Measurements from ENCODE around the gene DRC7. TPM values are rescaled to one million over a fixed set of nuclear protein-coding genes. Genes with fewer than 3 reads are reported as not detected.

The DRC7 gene
- total RNA-seq, 1 donor, result 0.63 TPM

DNA sequence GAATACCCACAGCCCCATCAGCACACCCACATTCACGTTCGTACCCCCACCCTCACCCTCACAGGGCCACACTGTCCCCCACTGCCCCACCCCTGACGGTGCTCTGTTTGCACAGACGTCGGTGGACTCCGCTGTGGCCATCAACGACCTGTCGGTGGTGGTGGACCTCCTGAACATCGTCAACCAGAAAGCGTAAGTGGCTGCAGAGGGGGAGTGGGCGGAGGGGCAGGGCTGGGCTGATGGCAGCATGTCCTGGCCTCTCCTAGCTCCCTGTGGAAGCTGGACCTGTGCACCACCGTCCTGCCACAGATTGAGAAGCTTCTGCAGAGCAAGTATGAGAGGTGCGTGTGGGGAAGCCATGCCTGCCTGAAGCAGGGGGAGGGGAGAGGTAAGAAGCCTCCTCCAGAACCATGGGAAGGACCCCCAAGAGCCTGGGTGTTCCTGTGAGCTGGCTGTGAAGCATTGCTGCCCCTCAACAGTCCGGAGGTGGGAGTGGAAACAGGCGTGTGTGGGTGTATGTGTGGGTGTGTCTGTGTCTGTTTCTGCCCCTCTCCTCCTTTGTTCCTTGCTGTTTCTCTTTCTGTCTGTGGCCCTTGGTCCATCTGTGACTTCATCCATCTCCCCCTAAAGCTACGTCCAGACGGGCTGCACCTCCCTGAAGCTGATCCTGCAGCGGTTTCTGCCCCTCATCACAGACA, 61.3 kb downstream of the DRC7 start:
- no peaks in the 10 kb centered on the region for H3K4me1 ChIP-seq (ENCODE audit: insufficient read depth, low read length)
- no peaks in the 10 kb centered on the region for H3K9me3 ChIP-seq (ENCODE audit: low read depth, low read length)
- H3K27me3 ChIP-seq (ENCODE audit: insufficient read depth, low read length), result no peaks in the 10 kb centered on the region
- no peak overlapping the region for H3K4me3 ChIP-seq (ENCODE audit: low read length)

DNA sequence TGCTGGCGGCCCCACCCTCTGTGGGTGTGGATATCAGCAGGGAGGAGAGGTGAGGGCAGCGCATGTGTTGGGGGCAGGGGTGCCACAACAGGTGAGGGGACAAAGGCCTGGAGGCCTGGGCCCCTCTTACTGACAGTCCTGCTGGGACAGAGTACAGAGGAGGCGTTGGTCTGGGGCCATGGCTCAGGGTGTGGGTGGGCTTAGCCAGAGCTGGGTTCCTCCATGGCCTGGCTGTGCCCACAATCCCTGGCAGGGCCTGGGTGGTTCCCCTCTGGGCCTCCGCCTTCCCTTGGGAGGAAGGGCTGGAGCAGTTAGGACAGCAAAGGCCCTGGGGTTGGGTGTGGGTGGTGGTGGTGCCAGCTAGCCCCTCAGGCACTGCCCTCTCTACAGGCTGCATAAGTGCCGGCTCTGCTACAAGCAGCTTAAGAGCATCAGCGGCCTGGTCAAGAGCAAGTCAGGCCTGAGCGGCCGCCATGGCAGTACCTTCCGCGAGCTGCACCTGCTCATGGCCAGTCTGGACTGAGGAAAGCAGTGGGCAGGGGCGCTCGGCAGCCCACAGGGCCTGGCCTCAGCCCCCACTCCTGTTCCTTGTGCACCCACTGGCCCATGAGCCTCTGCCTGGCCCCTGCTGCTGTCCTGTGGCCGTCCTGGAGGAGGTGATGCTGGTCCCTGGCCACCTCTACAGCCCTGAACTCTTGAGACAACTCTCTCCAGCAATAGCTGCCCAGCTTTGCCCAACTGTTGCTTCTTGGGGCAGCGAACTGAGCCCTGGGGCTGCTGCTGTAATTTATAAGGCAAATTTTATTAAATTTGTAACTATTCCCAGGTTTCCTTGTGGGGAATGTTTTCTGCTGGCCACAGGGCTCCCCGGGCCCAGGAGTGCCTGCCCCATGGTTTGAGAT, 62.1 kb downstream of the DRC7 start:
- no peaks in the 10 kb centered on the region for H3K27me3 ChIP-seq (ENCODE audit: insufficient read depth, low read length)
- H3K4me3 ChIP-seq (ENCODE audit: low read length), result no peak overlapping the region
- H3K4me1 ChIP-seq (ENCODE audit: insufficient read depth, low read length), result no peaks in the 10 kb centered on the region
- no peaks in the 10 kb centered on the region for H3K9me3 ChIP-seq (ENCODE audit: low read depth, low read length)

DNA sequence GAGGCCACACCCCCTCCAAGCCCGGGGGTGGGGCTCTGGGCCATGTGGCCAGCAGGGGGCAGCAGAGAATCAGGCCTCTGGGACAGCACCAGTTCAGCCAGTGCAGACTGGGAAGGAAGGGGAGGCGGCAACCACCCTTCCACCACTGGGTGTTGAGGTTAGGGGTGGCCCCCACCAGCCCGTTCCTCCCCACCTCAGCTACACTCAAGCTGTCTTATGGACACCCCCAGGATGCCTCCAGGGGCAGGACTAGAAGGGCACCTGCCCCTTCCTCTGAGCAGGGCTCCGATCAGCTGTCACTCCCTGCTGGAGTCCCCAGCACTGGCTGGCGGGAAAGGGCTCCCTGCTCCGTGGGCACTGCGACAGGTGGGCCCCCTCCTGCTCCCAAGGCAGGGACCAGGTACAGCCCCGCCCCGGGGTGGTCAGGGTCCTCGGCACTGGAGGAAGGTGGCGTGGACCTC, 62.8 kb downstream of the DRC7 start:
- Histone ChIP-seq H3K27me3 (ENCODE audit: insufficient read depth, low read length) (no peaks in the 10 kb centered on the region), H3K4me3 (ENCODE audit: low read length) (no peak overlapping the region), H3K4me1 (ENCODE audit: insufficient read depth, low read length) (no peaks in the 10 kb centered on the region), H3K9me3 (ENCODE audit: low read depth, low read length) (no peaks in the 10 kb centered on the region)

DNA sequence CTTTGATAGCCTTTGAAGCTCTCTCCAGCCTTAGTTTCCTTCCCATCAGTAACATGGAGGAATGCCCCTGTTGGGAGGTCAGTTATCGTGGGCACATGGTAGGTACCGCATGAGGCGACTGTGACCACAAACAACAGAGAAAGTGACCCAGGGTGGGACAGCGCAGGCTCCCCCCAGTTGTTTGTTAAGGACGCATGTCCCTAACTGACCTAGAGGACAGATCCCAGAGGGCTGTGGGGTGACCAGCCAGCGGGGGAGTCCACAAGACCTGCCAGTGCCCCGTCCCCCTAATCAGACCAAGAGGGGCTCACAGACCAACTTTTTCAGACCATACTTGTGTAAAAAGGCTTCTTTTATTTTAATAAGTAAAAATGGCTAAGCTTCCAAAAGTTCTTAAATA, 63.3 kb downstream of the DRC7 start:
- no peaks in the 10 kb centered on the region for H3K27me3 ChIP-seq (ENCODE audit: insufficient read depth, low read length)

DNA sequence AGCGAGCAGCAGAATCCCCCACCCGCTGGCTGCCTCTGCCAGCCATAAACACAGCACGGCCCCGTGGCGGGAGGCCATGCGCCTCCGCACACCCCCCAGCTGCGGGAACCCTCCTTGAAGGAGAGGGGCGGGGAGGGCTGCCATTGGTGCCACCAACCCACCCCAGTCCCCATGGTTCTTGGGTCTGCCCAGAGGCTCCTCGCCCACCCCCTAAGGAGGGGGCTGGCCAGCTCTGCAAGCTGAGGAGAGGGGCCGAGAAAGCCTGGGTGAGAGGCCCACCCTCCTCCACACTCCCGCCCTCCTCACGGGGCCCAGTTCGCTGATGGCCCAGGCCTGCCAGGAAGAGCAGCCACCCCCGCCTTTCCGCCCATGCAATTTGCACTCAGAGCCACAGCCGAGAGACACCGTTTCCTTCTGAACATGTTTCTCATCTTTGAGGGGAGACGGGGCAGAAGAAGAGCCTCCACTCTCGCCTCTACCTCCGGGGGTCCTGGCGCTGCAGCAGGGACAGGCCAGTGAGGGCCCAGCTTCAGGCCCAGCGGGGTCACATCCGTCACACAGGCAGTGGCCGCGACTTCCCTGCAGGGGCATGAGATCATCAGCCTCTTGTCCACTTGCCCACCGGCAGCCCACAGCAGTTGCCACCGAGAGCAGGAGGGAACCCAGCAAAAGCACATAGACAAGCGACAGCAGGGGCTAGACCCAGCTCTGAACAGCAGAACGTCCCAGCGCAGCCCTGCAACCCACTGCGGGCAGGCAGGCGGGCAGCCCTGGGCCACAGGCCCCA, 63.9 kb downstream of the DRC7 start:
- Histone ChIP-seq H3K4me1 (ENCODE audit: insufficient read depth, low read length) (no peaks in the 10 kb centered on the region), H3K4me3 (ENCODE audit: low read length) (no peak overlapping the region), H3K9me3 (ENCODE audit: low read depth, low read length) (no peaks in the 10 kb centered on the region), H3K27me3 (ENCODE audit: insufficient read depth, low read length) (no peaks in the 10 kb centered on the region)

More for the DNA sequence above, 63.3 kb downstream of the DRC7 start:
- Histone ChIP-seq H3K4me1 (ENCODE audit: insufficient read depth, low read length) (no peaks in the 10 kb centered on the region), H3K4me3 (ENCODE audit: low read length) (no peak overlapping the region), H3K9me3 (ENCODE audit: low read depth, low read length) (no peaks in the 10 kb centered on the region)

DNA sequence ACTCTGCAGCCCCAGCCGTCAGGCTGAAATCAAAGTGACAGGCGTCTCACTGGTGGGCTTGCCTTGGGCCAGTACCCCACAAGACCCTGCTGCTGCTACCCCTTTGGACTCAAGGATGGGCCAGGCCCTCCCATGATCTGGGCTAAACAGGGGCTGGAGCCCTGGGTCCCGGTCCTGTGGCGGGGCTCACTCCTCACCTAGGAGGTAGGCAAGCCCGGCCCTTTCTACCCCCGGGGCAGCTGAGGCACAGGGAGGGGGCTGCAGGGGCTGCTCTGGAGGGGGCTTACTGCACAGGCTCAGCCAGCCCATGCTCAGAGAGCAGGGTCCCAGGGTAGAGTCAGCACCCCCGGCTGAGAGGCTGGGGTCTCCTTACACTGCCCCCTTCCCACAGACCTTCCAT, 64.5 kb downstream of the DRC7 start:
- Histone ChIP-seq H3K4me3 (ENCODE audit: low read length) (no peak overlapping the region), H3K9me3 (ENCODE audit: low read depth, low read length) (no peaks in the 10 kb centered on the region), H3K27me3 (ENCODE audit: insufficient read depth, low read length) (no peaks in the 10 kb centered on the region), H3K4me1 (ENCODE audit: insufficient read depth, low read length) (no peaks in the 10 kb centered on the region)

DNA sequence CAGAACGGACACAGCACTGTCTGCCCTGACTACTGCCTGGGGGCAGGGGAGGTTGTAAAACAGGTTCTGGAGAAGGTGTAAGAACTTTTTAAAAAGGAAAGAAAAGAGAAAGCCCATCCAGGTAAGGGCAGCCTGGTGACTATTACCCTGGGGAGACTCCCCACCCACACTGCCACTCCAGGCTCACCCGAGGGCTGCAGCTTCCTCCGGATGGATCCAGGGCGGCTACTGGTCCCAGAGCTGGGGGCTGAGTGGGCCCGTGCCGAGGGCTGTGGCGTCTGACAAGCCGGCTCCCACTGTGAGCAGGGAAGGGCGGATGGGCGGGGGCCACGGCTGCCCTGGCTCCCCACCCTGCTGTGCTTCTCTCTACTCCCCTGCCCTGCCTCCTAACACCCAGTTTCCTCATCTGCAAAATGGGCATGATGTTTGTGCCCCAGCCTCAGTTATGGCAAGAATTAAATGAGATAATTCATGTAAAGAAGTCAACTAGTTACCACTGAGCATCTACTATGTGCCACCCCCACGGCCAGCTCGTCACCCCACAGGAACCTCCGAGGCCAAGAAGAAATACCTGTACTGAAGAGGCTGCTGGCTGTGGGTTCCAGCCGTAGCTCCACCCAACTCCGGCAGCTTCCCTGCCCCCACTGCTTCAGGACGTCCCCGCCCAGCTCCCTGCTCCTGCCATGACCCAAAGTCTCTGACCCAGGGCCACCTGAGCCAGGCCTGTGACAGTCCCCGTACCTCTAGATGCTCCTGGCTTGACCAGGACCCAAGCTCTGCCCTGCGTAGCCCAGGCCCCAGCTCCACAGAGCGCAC, 65.1 kb downstream of the DRC7 start:
- no peaks in the 10 kb centered on the region for H3K27me3 ChIP-seq (ENCODE audit: insufficient read depth, low read length)
- no peaks in the 10 kb centered on the region for H3K4me1 ChIP-seq (ENCODE audit: insufficient read depth, low read length)
- no peaks in the 10 kb centered on the region for H3K9me3 ChIP-seq (ENCODE audit: low read depth, low read length)
- no peak overlapping the region for H3K4me3 ChIP-seq (ENCODE audit: low read length)

DNA sequence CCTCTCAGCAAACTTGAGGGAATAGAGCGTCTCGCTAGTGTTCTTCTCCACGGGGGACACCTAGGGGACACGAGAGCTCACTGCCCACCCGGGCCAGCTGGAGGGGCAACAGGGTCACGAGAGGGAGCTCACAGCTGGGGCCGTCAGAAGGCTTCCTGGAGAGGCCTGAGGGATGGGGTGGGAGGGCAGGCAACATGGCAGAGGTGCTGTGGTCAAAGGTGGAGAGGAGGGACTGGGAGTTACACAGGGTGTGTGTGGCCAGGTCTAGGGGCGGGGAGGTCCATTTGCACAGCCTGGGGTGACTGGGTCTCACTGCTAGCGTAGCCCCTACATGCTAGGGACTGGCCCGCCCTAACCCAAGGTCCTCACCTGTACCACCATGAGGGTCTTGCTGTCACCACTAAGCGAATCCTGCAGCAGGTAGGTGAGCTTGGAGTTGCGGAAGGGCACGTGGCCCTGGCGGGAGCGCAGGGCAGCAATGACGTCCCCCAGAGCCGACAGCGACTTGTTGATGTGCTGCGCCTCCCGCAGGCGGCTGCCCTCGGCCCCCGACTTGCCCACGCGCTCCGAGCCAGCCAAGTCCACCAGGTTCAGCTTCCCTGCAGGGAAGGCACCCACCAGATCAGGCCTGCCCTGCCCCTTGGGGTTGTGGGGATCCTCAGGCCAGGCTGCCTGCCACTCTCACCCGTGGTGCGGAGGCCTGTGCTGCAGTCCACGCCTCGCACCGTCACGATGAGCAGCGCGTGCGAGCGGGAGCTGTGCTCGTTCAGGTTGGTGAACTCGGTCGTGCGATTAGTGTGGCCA, 66.0 kb downstream of the DRC7 start:
- Histone ChIP-seq H3K27me3 (ENCODE audit: insufficient read depth, low read length) (no peaks in the 10 kb centered on the region), H3K9me3 (ENCODE audit: low read depth, low read length) (no peaks in the 10 kb centered on the region), H3K4me1 (ENCODE audit: insufficient read depth, low read length) (no peaks in the 10 kb centered on the region), H3K4me3 (ENCODE audit: low read length) (no peak overlapping the region)

DNA sequence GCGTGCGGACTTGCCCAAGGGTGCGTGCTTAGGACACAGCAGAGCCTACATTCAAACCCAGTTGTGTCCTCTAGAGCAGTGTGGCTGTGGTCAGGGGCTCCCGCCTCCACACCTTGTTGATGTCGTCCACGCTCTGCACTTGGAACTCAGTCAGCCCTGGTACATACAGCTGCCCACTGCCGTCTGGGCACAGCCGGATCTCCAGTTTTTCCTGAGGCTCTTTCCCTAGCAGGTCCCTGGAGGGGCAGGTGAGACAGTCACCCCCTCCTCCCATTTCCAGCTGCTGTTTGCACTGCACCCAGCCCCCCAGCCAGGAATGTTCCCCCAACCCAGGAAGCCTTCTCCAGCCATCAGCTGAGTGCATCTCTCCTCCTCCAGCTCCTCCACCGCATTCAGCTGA, 66.7 kb downstream of the DRC7 start:
- H3K9me3 ChIP-seq (ENCODE audit: low read depth, low read length), result no peaks in the 10 kb centered on the region
- H3K4me3 ChIP-seq (ENCODE audit: low read length), result no peak overlapping the region
- H3K4me1 ChIP-seq (ENCODE audit: insufficient read depth, low read length), result no peaks in the 10 kb centered on the region
- no peaks in the 10 kb centered on the region for H3K27me3 ChIP-seq (ENCODE audit: insufficient read depth, low read length)

DNA sequence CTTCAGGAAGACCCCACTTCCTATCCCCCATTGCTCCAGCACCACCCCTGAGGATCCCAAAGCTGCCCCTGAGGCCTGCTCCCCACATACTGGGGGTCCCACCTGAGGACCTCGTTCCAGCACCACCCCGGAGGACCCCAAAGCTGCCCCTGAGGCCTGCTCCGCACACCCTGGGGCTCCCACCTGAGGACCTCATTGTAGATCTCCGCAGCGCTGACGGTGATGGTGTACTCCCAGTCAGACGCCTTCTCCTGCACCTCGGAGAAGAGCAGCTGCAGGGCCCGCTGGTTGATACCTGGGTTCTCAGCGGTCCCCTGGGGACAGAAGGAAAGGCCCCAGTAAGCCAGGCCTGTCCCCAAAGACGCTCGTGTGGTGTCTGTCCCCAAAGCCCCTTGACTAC, 67.4 kb downstream of the DRC7 start:
- no peak overlapping the region for H3K4me3 ChIP-seq (ENCODE audit: low read length)
- H3K9me3 ChIP-seq (ENCODE audit: low read depth, low read length), result no peaks in the 10 kb centered on the region
- no peaks in the 10 kb centered on the region for H3K4me1 ChIP-seq (ENCODE audit: insufficient read depth, low read length)
- no peaks in the 10 kb centered on the region for H3K27me3 ChIP-seq (ENCODE audit: insufficient read depth, low read length)

DNA sequence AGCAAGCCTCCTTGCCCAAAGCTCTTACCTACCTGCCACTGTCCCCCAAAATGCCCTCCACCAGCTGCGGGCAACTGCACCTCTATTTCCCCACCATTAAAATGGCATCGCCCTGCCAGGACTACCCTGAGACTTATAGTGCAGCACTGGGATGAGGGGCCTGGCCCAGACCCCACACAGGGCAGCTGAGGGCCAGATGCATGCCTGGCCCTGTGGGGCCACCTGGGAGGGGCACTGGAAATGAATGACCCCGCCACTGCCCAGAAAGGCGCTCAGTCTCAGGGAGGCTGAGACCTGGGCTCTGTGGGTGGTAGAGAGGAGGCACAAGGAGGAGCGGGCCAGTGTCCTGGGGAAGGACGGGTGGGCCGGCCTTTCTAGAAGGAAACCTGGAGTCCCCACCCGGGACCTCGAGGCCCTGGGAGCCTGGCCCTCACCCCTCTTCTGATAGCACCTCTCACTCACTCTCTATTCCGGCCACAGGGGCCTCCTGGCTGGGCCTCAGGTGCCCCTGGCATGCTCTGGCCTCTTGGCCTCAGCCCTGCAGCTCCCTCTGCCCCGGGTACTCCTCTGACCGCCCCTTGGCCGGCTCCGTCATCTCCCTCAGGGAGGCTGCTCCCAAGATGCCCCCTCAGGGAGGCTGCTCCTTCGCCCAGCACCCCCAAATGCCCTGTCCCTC, 67.9 kb downstream of the DRC7 start:
- Histone ChIP-seq H3K27me3 (ENCODE audit: insufficient read depth, low read length) (no peaks in the 10 kb centered on the region), H3K4me3 (ENCODE audit: low read length) (no peak overlapping the region), H3K9me3 (ENCODE audit: low read depth, low read length) (no peaks in the 10 kb centered on the region), H3K4me1 (ENCODE audit: insufficient read depth, low read length) (no peaks in the 10 kb centered on the region)

DNA sequence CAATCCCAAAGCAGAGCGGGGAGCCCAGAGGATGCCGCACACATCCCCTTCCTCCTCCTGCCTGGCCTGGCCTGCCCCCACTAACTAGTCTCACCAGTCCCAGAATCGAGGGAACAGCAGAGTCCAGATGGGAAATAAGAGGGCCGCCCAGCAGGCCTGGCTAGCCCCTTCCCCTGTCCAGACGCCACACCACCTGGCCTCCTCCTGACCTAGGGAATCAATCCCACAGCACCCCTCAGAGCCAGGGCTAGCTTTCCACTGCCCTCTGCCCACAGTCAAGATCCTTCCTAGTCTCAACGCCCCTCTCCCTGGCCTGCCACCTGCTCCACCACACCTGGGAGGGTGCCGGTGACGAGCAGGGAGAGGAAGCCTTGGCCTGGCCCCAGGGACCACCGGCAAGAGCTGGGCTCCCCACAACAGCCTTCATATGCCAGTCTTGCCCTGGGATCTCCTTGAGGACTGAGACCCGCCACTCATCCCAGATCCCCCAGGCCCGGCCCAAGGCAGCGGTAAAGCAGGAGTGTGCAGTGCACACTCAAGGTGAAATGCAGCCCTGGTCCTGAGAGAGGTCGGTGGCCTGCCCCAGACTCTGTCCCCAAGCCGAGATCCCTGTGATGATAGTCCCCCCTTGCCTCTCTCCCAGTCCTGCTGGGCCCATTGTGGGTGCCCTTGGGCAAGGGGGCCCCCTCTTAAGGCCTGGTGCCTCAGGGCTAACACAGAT, 68.8 kb downstream of the DRC7 start:
- H3K9me3 ChIP-seq (ENCODE audit: low read depth, low read length), result no peaks in the 10 kb centered on the region

DNA sequence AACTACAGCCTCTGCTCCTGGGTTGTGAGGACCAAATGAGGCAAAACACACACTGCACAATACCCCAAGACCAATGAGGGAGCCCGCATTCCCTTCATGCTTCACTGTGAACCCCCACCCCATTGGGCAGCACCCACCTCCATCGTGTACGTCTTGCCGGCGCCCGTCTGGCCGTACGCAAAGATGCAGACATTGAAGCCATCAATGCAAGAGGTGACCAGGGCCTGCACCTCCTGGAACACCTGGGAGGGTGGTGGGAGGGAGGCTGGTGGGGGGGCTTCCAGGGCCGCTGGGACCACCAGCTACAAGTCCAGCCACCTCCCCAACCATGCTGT, 69.4 kb downstream of the DRC7 start:
- Histone ChIP-seq H3K4me1 (ENCODE audit: insufficient read depth, low read length) (no peaks in the 10 kb centered on the region), H3K4me3 (ENCODE audit: low read length) (no peak overlapping the region), H3K9me3 (ENCODE audit: low read depth, low read length) (no peaks in the 10 kb centered on the region), H3K27me3 (ENCODE audit: insufficient read depth, low read length) (no peaks in the 10 kb centered on the region)

More for the DNA sequence above, 68.8 kb downstream of the DRC7 start:
- Histone ChIP-seq H3K4me1 (ENCODE audit: insufficient read depth, low read length) (no peaks in the 10 kb centered on the region), H3K4me3 (ENCODE audit: low read length) (no peak overlapping the region), H3K27me3 (ENCODE audit: insufficient read depth, low read length) (no peaks in the 10 kb centered on the region)

All from mononuclear cell (primary cell).